ENCODE results near the gene FAM162A.

The FAM162A gene

DNA sequence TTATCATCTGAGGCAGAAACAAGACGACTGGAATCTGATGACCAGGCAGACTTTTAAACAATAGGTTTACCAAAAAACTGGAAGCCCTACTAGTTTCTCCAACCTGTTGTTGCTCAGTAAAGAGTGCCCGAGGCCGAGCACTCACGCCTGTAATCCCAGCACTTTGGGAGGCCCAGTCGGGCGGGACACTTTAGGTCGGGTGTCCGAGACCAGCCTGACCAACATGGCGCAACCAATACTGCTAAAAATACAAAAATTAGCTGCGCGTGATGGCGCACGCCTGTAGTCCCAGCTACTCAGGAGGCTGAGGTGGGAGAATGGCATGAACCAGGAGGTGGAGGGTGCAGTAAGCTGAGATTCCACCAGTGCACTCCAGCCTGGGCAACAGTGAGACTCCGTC is 33.0 kb downstream of the FAM162A start:
- Histone ChIP-seq H3K4me2 (ENCODE audit: low read length) (peak overlapping the region; percentile 69), H3K9ac (ENCODE audit: low read length) (peak overlapping the region; percentile 88), H4K20me1 (ENCODE audit: insufficient read depth, low read length) (no peaks in the 10 kb centered on the region), H3K4me1 (ENCODE audit: low read length) (peaks cover 12% of the 10 kb centered on the region), H3K36me3 (replicated peaks; ENCODE audit: low read depth, low read length) (peaks cover 13% of the 10 kb centered on the region), H3K4me3 (ENCODE audit: low read length) (peak overlapping the region; percentile 92), H3K9me3 (ENCODE audit: insufficient read depth, low read length) (no peaks in the 10 kb centered on the region), H3K27me3 (ENCODE audit: low read depth, low read length) (no peaks in the 10 kb centered on the region), H2AFZ (ENCODE audit: low read depth, low read length) (no peak overlapping the region; the same call in 1 of the 2 replicates), H3K79me2 (ENCODE audit: low read length) (peaks cover 47% of the 10 kb centered on the region), H3K27ac (ENCODE audit: low read length) (peak overlapping the region; percentile 77; the same call in 1 of the 2 replicates)
- TF ChIP-seq EZH2phosphoT487 (IDR thresholded peaks at IDR 0.05; ENCODE audit: low read depth), result no peak
- TF ChIP-seq, protein P1, sequence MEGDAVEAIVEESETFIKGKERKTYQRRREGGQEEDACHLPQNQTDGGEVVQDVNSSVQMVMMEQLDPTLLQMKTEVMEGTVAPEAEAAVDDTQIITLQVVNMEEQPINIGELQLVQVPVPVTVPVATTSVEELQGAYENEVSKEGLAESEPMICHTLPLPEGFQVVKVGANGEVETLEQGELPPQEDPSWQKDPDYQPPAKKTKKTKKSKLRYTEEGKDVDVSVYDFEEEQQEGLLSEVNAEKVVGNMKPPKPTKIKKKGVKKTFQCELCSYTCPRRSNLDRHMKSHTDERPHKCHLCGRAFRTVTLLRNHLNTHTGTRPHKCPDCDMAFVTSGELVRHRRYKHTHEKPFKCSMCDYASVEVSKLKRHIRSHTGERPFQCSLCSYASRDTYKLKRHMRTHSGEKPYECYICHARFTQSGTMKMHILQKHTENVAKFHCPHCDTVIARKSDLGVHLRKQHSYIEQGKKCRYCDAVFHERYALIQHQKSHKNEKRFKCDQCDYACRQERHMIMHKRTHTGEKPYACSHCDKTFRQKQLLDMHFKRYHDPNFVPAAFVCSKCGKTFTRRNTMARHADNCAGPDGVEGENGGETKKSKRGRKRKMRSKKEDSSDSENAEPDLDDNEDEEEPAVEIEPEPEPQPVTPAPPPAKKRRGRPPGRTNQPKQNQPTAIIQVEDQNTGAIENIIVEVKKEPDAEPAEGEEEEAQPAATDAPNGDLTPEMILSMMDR (IDR thresholded peaks at IDR 0.05; ENCODE audit: low read depth, low read length), result no peak

DNA sequence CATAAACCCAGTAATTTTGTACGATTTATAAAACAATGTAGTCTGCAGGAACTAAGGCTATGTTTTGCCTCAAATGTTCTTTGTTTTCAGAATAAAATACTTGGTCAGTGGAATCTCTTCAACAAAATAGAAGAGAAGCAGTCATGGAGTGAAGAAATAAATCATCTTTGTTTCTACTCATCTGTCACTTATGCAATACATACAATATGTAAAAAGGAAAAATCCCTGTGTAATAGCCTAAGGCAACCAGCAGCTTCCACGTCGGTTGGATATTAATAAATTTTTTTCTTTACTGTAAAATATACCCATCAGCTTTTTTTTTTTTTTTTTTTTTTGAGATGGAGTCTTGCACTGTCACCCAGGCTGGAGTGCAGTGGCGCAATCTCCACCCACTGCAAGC is 37.1 kb downstream of the FAM162A start:
- H3K4me3 ChIP-seq (ENCODE audit: low read length), result no peak overlapping the region
- no peaks in the 10 kb centered on the region for H3K27me3 ChIP-seq (ENCODE audit: low read depth, low read length)
- TF ChIP-seq, protein P1 (IDR thresholded peaks at IDR 0.05; ENCODE audit: low read depth, low read length), result no peak
- no peak for TF ChIP-seq EZH2phosphoT487 (IDR thresholded peaks at IDR 0.05; ENCODE audit: low read depth)
- no peaks in the 10 kb centered on the region for H4K20me1 ChIP-seq (ENCODE audit: insufficient read depth, low read length)
- H2AFZ ChIP-seq (ENCODE audit: low read depth, low read length), result no peak overlapping the region
- H3K9me3 ChIP-seq (ENCODE audit: insufficient read depth, low read length), result no peaks in the 10 kb centered on the region
- peaks cover 12% of the 10 kb centered on the region for H3K79me2 ChIP-seq (ENCODE audit: low read length)
- H3K36me3 ChIP-seq (replicated peaks; ENCODE audit: low read depth, low read length), result peaks cover 27% of the 10 kb centered on the region
- H3K4me1 ChIP-seq (ENCODE audit: low read length), result peaks cover 4% of the 10 kb centered on the region; the same call in 1 of the 2 replicates
- no peak overlapping the region for H3K27ac ChIP-seq (ENCODE audit: low read length)
- H3K9ac ChIP-seq (ENCODE audit: low read length), result no peak overlapping the region
- no peak overlapping the region for H3K4me2 ChIP-seq (ENCODE audit: low read length)

DNA sequence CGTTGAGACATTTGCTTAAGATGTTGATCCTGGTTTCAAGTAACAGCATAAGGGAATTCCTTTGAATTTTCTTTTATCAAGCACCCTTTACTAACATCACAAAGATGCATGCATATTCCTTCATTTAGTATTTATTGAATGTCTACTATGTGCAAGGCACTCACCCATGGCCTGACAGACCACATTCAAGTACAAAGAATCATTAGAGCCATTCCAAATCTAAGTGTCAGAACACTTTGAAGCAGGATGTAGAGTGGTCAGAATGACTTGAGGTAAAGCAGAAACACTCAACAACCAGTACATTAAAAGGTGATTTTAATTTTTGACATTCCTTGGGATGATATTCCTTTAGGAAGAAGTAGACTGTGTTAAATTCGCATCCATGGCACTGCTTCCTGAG is 37.9 kb downstream of the FAM162A start:
- no peak for TF ChIP-seq EZH2phosphoT487 (IDR thresholded peaks at IDR 0.05; ENCODE audit: low read depth)
- Histone ChIP-seq H3K4me2 (ENCODE audit: low read length) (no peak overlapping the region), H3K27me3 (ENCODE audit: low read depth, low read length) (no peaks in the 10 kb centered on the region), H4K20me1 (ENCODE audit: insufficient read depth, low read length) (no peaks in the 10 kb centered on the region), H3K27ac (ENCODE audit: low read length) (no peak overlapping the region), H3K4me3 (ENCODE audit: low read length) (no peak overlapping the region), H3K9me3 (ENCODE audit: insufficient read depth, low read length) (no peaks in the 10 kb centered on the region), H3K36me3 (replicated peaks; ENCODE audit: low read depth, low read length) (peaks cover 34% of the 10 kb centered on the region), H2AFZ (ENCODE audit: low read depth, low read length) (no peak overlapping the region), H3K79me2 (ENCODE audit: low read length) (peaks cover 7% of the 10 kb centered on the region), H3K9ac (ENCODE audit: low read length) (no peak overlapping the region), H3K4me1 (ENCODE audit: low read length) (peaks cover 4% of the 10 kb centered on the region; the same call in 1 of the 2 replicates)

- no peak overlapping the region for H3K9ac ChIP-seq (ENCODE audit: low read length)
- TF ChIP-seq EZH2phosphoT487 (IDR thresholded peaks at IDR 0.05; ENCODE audit: low read depth), result no peak
- TF ChIP-seq, protein P1 (IDR thresholded peaks at IDR 0.05; ENCODE audit: low read depth, low read length), result no peak
- H3K79me2 ChIP-seq (ENCODE audit: low read length), result no peaks in the 10 kb centered on the region
- no peaks in the 10 kb centered on the region for H3K9me3 ChIP-seq (ENCODE audit: insufficient read depth, low read length)
- H3K4me3 ChIP-seq (ENCODE audit: low read length), result no peak overlapping the region
- no peaks in the 10 kb centered on the region for H4K20me1 ChIP-seq (ENCODE audit: insufficient read depth, low read length)
- peaks cover 12% of the 10 kb centered on the region for H3K4me1 ChIP-seq (ENCODE audit: low read length)
- H3K27me3 ChIP-seq (ENCODE audit: low read depth, low read length), result no peaks in the 10 kb centered on the region
- H3K4me2 ChIP-seq (ENCODE audit: low read length), result peak overlapping the region; percentile 20; the same call in 1 of the 2 replicates
- 0 out of 2 replicates have a peak overlapping the region, but pooled peaks have one; percentile 9 for H3K27ac ChIP-seq (ENCODE audit: low read length)
- peaks cover 64% of the 10 kb centered on the region for H3K36me3 ChIP-seq (replicated peaks; ENCODE audit: low read depth, low read length)
- no peak overlapping the region for H2AFZ ChIP-seq (ENCODE audit: low read depth, low read length)
Measured at GRCh38 chr3:122427857-122428471, 44.0 kb downstream of the FAM162A start.
